Trophoblast cell (in vitro differentiated cells and primary cell): ENCODE measurements around the gene FAM161A.

Source experiments
- DNase-seq, 2 donors: peaks; one replicate each; pipeline ENCODE4 v3.0.0-alpha.2; 2016
- H2AFZ ChIP-seq: 2 replicates; pipeline ENCODE4 v1.6.1; 2013; ENCODE audit warnings: low read length, moderate library complexity, mild to moderate bottlenecking; ENCODE audit not compliant: insufficient read depth, poor library complexity
- H2AK5ac ChIP-seq: 2 replicates; pipeline ENCODE4 v1.6.1; 2013; ENCODE audit warnings: mild to moderate bottlenecking, low read length
- H2BK120ac ChIP-seq: 2 replicates; pipeline ENCODE4 v1.6.1; 2013; ENCODE audit warnings: low read length, mild to moderate bottlenecking, moderate library complexity; ENCODE audit not compliant: insufficient read depth, poor library complexity
- H2BK12ac ChIP-seq: 2 replicates; pipeline ENCODE4 v1.6.1; 2013; ENCODE audit warnings: mild to moderate bottlenecking, low read length, moderate library complexity
- H2BK5ac ChIP-seq: 2 replicates; pipeline ENCODE4 v1.6.1; 2013; ENCODE audit warnings: low read length, low read depth, moderate library complexity, mild to moderate bottlenecking; ENCODE audit not compliant: poor library complexity
- H3K14ac ChIP-seq: 2 replicates; pipeline ENCODE4 v1.6.1; 2013; ENCODE audit warnings: mild to moderate bottlenecking, low read length
- H3K18ac ChIP-seq: 2 replicates; pipeline ENCODE4 v1.6.1; 2013; ENCODE audit warnings: mild to moderate bottlenecking, low read length
- H3K23ac ChIP-seq: 2 replicates; pipeline ENCODE4 v1.6.1; 2013; ENCODE audit warnings: low read length
- H3K27ac ChIP-seq: 2 replicates; pipeline ENCODE4 v1.5.1; 2013; ENCODE audit warnings: low read depth, mild to moderate bottlenecking, inconsistent platforms, low read length, moderate library complexity
- H3K27me3 ChIP-seq: 2 replicates; pipeline ENCODE4 v1.6.1; 2013; ENCODE audit warnings: inconsistent platforms, mild to moderate bottlenecking, low read length, moderate library complexity; ENCODE audit not compliant: insufficient read depth
- H3K36me3 ChIP-seq, 2 experiments: 1 replicate in 1 of 2; 2 replicates in 1 of 2; pipeline ENCODE4 v1.6.1; 2013; ENCODE audit warnings: low read length in 2 of 2, mild to moderate bottlenecking in 2 of 2, moderate library complexity in 1 of 2; ENCODE audit not compliant: insufficient read depth in 2 of 2, control insufficient read depth in 1 of 2
- H3K4ac ChIP-seq: 2 replicates; pipeline ENCODE4 v1.6.1; 2013; ENCODE audit warnings: low read depth, mild to moderate bottlenecking, low read length, moderate library complexity
- H3K4me1 ChIP-seq, 2 experiments: 1 replicate in 1 of 2; 2 replicates in 1 of 2; pipeline ENCODE4 v1.6.1; 2013; ENCODE audit warnings: low read length in 2 of 2, mild to moderate bottlenecking in 2 of 2, moderate library complexity in 1 of 2; ENCODE audit not compliant: insufficient read depth in 2 of 2, control insufficient read depth in 1 of 2
- H3K4me2 ChIP-seq: 2 replicates; pipeline ENCODE4 v1.6.1; 2013; ENCODE audit warnings: inconsistent platforms, mild to moderate bottlenecking, low read length, moderate library complexity
- H3K4me3 ChIP-seq: 2 replicates; pipeline ENCODE4 v1.5.1; 2013; ENCODE audit warnings: mild to moderate bottlenecking, low read depth, low read length, inconsistent platforms
- H3K79me1 ChIP-seq: one replicate; pipeline ENCODE4 v1.6.1; 2013; ENCODE audit warnings: low read length
- H3K79me2 ChIP-seq: 2 replicates; pipeline ENCODE4 v1.6.1; 2013; ENCODE audit warnings: low read length, mild to moderate bottlenecking; ENCODE audit not compliant: control insufficient read depth, insufficient read depth, poor library complexity
- H3K9ac ChIP-seq: 2 replicates; pipeline ENCODE4 v1.6.1; 2013; ENCODE audit warnings: mild to moderate bottlenecking, low read length
- H3K9me3 ChIP-seq: 2 replicates; pipeline ENCODE4 v1.6.1; 2013; ENCODE audit warnings: low read depth, mild to moderate bottlenecking, control low read depth, inconsistent platforms, low read length; ENCODE audit not compliant: insufficient read depth
- H4K12ac ChIP-seq: 2 replicates; pipeline ENCODE4 v1.6.1; 2013; ENCODE audit warnings: low read depth, mild to moderate bottlenecking, low read length, moderate library complexity
- H4K8ac ChIP-seq: 2 replicates; pipeline ENCODE4 v1.6.1; 2013; ENCODE audit warnings: low read depth, mild to moderate bottlenecking, low read length, moderate library complexity
- H4K91ac ChIP-seq: one replicate; pipeline ENCODE4 v1.6.1; 2013; ENCODE audit warnings: low read depth, mild to moderate bottlenecking, low read length, moderate library complexity
- WGBS: extraction: QIAGEN DNeasy Blood & Tissue Kit; methylation state at CpG from one replicate; pipeline ENCODE4 v1.1.7; 2013; ENCODE audit warnings: missing lambda C conversion rate; ENCODE audit not compliant: insufficient read length, insufficient coverage; ENCODE audit errors: extremely low coverage; 5-methylcytosine and 5-hydroxymethylcytosine counted together

FAM161A gene

GRCh38 chr2:61841286-61841685 lies 12.6 kb downstream of the FAM161A start:
- H3K18ac ChIP-seq, result no peak overlapping the region
- no peak overlapping the region for H3K23ac ChIP-seq
- no peaks in the 10 kb centered on the region for H3K9me3 ChIP-seq
- H4K12ac ChIP-seq, result no peak overlapping the region
- H2BK12ac ChIP-seq, result no peak overlapping the region
- H3K4me1 ChIP-seq, result no peaks in the 10 kb centered on the region
- no peaks in the 10 kb centered on the region for H3K27me3 ChIP-seq
- no peak overlapping the region for H2AFZ ChIP-seq
- no peak overlapping the region for H2AK5ac ChIP-seq
- H3K27ac ChIP-seq, result no peak overlapping the region
- no peak overlapping the region for H3K14ac ChIP-seq
- H2BK5ac ChIP-seq, result no peak overlapping the region
- no peak overlapping the region for H3K9ac ChIP-seq
- no peak overlapping the region for H2BK120ac ChIP-seq
- no peaks in the 10 kb centered on the region for H3K79me2 ChIP-seq
- no peak overlapping the region for H3K4ac ChIP-seq
- no peaks in the 10 kb centered on the region for H3K36me3 ChIP-seq
- no peak for DNase-seq
- no peaks in the 10 kb centered on the region for H3K79me1 ChIP-seq
- no peak overlapping the region for H3K4me3 ChIP-seq
- H4K8ac ChIP-seq, result no peak overlapping the region
- H3K4me2 ChIP-seq, result no peak overlapping the region
- WGBS, result no CpG with 5 or more reads among the region's 3 CpGs
- H4K91ac ChIP-seq, result no peak overlapping the region

GRCh38 chr2:61834893-61835292 lies 19.0 kb downstream of the FAM161A start:
- no peak for DNase-seq

GRCh38 chr2:61833971-61834370 lies 19.9 kb downstream of the FAM161A start:
- no peak overlapping the region for H3K9ac ChIP-seq

More at GRCh38 chr2:61834893-61835292, 19.0 kb downstream of the FAM161A start:
- H3K9me3 ChIP-seq, result no peaks in the 10 kb centered on the region
- H3K4me1 ChIP-seq, result no peaks in the 10 kb centered on the region
- H2AK5ac ChIP-seq, result no peak overlapping the region
- H2BK12ac ChIP-seq, result no peak overlapping the region
- H3K4ac ChIP-seq, result no peak overlapping the region
- H3K14ac ChIP-seq, result no peak overlapping the region
- H3K23ac ChIP-seq, result no peak overlapping the region
- H3K27ac ChIP-seq, result no peak overlapping the region
- H2BK120ac ChIP-seq, result no peak overlapping the region
- H3K4me2 ChIP-seq, result no peak overlapping the region
- no peak overlapping the region for H3K4me3 ChIP-seq
- no peak overlapping the region for H4K91ac ChIP-seq
- H3K18ac ChIP-seq, result no peak overlapping the region
- H3K36me3 ChIP-seq, result no peaks in the 10 kb centered on the region
- no CpG with 5 or more reads among the region's 1 CpG for WGBS
- H2BK5ac ChIP-seq, result no peak overlapping the region
- H3K79me1 ChIP-seq, result no peaks in the 10 kb centered on the region
- no peaks in the 10 kb centered on the region for H3K27me3 ChIP-seq
- H4K8ac ChIP-seq, result no peak overlapping the region
- no peaks in the 10 kb centered on the region for H3K79me2 ChIP-seq
- H4K12ac ChIP-seq, result no peak overlapping the region
- no peak overlapping the region for H2AFZ ChIP-seq
- H3K9ac ChIP-seq, result no peak overlapping the region

GRCh38 chr2:61832183-61832841 lies 21.5 kb downstream of the FAM161A start:
- WGBS, result no CpG with 5 or more reads among the region's 11 CpGs
- DNase-seq, result no peak
- Histone ChIP-seq H3K14ac (no peak overlapping the region), H3K4me1 (no peaks in the 10 kb centered on the region), H2AFZ (no peak overlapping the region), H4K8ac (no peak overlapping the region), H3K4ac (no peak overlapping the region), H3K4me3 (no peak overlapping the region), H3K4me2 (no peak overlapping the region), H2AK5ac (no peak overlapping the region), H4K91ac (no peak overlapping the region), H3K9me3 (no peaks in the 10 kb centered on the region), H2BK5ac (no peak overlapping the region), H3K79me2 (no peaks in the 10 kb centered on the region), H3K36me3 (no peaks in the 10 kb centered on the region), H3K9ac (no peak overlapping the region), H3K79me1 (no peaks in the 10 kb centered on the region), H3K23ac (no peak overlapping the region), H3K18ac (no peak overlapping the region), H3K27me3 (no peaks in the 10 kb centered on the region), H2BK12ac (no peak overlapping the region), H4K12ac (no peak overlapping the region), H3K27ac (no peak overlapping the region), H2BK120ac (no peak overlapping the region)

More at GRCh38 chr2:61833971-61834370, 19.9 kb downstream of the FAM161A start:
- WGBS, result no CpG with 5 or more reads among the region's 1 CpG
- Histone ChIP-seq H3K79me1 (no peaks in the 10 kb centered on the region), H3K23ac (no peak overlapping the region), H2AFZ (no peak overlapping the region), H3K4me3 (no peak overlapping the region), H3K4me1 (no peaks in the 10 kb centered on the region), H2AK5ac (no peak overlapping the region), H3K14ac (no peak overlapping the region), H4K12ac (no peak overlapping the region), H3K18ac (no peak overlapping the region), H3K79me2 (no peaks in the 10 kb centered on the region), H2BK120ac (no peak overlapping the region), H2BK12ac (no peak overlapping the region), H4K91ac (no peak overlapping the region), H3K27me3 (no peaks in the 10 kb centered on the region), H2BK5ac (no peak overlapping the region), H3K27ac (no peak overlapping the region), H3K36me3 (no peaks in the 10 kb centered on the region), H4K8ac (no peak overlapping the region), H3K4me2 (no peak overlapping the region), H3K4ac (no peak overlapping the region), H3K9me3 (no peaks in the 10 kb centered on the region)
- DNase-seq, result no peak
